Left lung (tissue), 10 donors: Measurements from ENCODE around the gene H1-8. TPM values are rescaled to one million over a fixed set of nuclear protein-coding genes. Genes with fewer than 3 reads are reported as not detected.

Source experiments
- ATAC-seq: fragments of 200-7000 bp; cut with Tn5 transposase; one replicate; pipeline ENCODE4 v1.9.1; 2020; ENCODE audit warnings: moderate library complexity
- DNase-seq, 4 donors: peaks; one replicate each; pipeline ENCODE4 v3.0.0-alpha.2; 2013 to 2020
- H3K27ac ChIP-seq, 2 donors: fragments of 200-600 bp; sonication (generic) in 1 of 2; one replicate each; pipeline versions ENCODE4 v1.5.0 to v1.8.0; 2020 to 2021
- H3K27me3 ChIP-seq, 2 donors: fragments of 200-600 bp; sonication (generic) in 1 of 2; one replicate each; pipeline versions ENCODE4 v1.5.0 to v1.8.0; 2020 to 2021
- H3K36me3 ChIP-seq, 2 donors: fragments of 200-600 bp; sonication (generic) in 1 of 2; one replicate each; pipeline versions ENCODE4 v1.5.0 to v1.8.0; 2020 to 2021
- H3K4me1 ChIP-seq, 2 donors: fragments of 200-600 bp; one replicate each; pipeline ENCODE4 v1.8.0; 2021
- H3K4me3 ChIP-seq, 2 donors: fragments of 200-600 bp; sonication (generic) in 1 of 2; one replicate each; pipeline versions ENCODE4 v1.5.0 to v1.8.0; 2020 to 2021; ENCODE audit warnings: mild to moderate bottlenecking in 1 of 2
- H3K9me3 ChIP-seq, 2 donors: fragments of 200-600 bp; sonication (generic) in 1 of 2; one replicate each; pipeline versions ENCODE4 v1.5.0 to v1.8.0; 2020 to 2021
- CTCF ChIP-seq, 2 donors: fragments of 200-600 bp; sonication (generic) in 1 of 2; IDR thresholded peaks; one replicate each; pipeline versions ENCODE4 v1.5.0 to v1.8.0; 2021; ENCODE audit warnings: antibody characterized with exemption in 2 of 2
- intact Hi-C, 2 donors: fragments of 100-400 bp; cut with DNase I; formaldehyde crosslinking; loops; one replicate each; pipeline versions ENCODE4 v1.11.2 to v1.14.2; 2022
- polyA plus RNA-seq, 6 donors: library from polyadenylated mRNA; unstranded; fragments of 120-200 nt; gene quantifications; one replicate each; pipeline ENCODE4 v1.2.1, GENCODE V29; 2013; ENCODE audit not compliant: insufficient read length in 6 of 6
- total RNA-seq, 2 donors: library from RNA; stranded (reverse); fragmentation: NEBNext Ultra II Directional; extraction: Animal tissue kit (Norgen Biotek cat#: 25700); gene quantifications; one replicate each; pipeline ENCODE4 v1.2.1, GENCODE V29; 2021
- donor health status: DM: no; HTN: yes; CAD: no.
- donor health status: DM: no; HTN: no; CAD: no.

The H1-8 gene
- total and polyA plus RNA-seq, 8 donors = not detected

DNA sequence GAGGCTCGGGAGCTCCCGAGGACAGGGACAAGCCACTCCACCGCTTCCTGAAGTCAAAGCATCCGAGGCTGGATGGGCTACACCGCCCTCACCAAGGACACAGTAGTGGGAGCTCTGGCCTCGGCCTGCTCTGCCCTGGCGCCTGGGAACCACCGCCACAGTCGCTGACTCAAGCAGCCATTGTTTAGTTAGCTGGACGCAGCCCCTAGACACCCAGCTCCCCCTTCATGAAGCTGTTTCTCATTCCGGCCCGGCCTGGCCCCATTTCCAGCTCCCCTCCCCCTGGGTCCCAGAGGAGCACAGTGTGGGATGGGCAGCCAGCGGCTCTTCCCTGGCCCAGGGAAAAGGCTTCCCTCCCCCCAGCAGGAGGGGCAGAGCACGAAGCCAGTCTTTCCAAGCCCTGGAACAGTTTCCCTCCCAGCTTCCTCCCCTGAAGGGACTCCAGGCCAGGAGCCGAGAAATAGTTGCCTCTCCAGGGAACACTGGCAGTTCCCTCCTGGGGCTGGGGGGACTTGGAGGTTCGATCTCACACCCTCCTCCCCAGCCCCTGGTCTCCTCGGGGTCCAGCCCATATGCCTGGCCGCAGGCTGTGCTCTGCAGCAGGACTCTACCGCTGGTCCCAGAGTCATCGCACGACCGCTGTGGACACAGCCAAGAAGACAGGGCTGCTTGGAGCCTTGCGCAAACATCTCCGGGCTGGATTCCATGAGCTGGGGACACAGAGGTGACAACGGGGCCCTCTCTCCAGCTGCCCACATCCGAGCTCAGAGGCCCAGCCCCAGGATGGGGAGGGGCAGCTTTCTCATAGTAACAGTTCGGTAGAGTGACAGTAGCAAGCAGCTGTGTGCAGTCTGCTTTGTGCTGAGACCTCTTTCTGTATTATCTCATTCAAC lies 53.5 kb downstream of the H1-8 start:
- TF ChIP-seq CTCF (IDR thresholded peaks at IDR 0.05) = no peak
- Histone ChIP-seq H3K4me1 (peaks cover 83 to 100% of the 10 kb centered on the region in 2 donors), H3K36me3 (peaks cover 0 to 3% of the 10 kb centered on the region in 2 donors), H3K9me3 (no peaks in the 10 kb centered on the region), H3K27me3 (no peaks in the 10 kb centered on the region), H3K4me3 (peak overlapping the region in 1 of 2 donors; percentile 1), H3K27ac (peak overlapping the region; percentile 83 to 91)
- intact Hi-C loops = loop anchor here in 1 of 2 donors (10.0 kb wide), 1 partner anchor 102 kb away; no protein-coding TSS in a partner anchor
- ATAC-seq = peak; percentile 54
- peak in 3 of 4 donors; percentile 81 to 94 (median 91) for DNase-seq

GRCh38 chr3:129597087-129597999 lies 54.4 kb downstream of the H1-8 start:
- no peak for TF ChIP-seq CTCF (IDR thresholded peaks at IDR 0.05)
- DNase-seq = no peak
- Histone ChIP-seq H3K9me3 (no peaks in the 10 kb centered on the region), H3K27ac (peak overlapping the region; percentile 83 to 91), H3K36me3 (peaks cover 0 to 3% of the 10 kb centered on the region in 2 donors), H3K4me3 (peak overlapping the region in 1 of 2 donors; percentile 1), H3K27me3 (no peaks in the 10 kb centered on the region), H3K4me1 (peaks cover 81 to 100% of the 10 kb centered on the region in 2 donors)
- intact Hi-C loops = loop anchor here in 1 of 2 donors (10.0 kb wide), 1 partner anchor 103 kb away; no protein-coding TSS in a partner anchor
- peak; percentile 26 for ATAC-seq

DNA sequence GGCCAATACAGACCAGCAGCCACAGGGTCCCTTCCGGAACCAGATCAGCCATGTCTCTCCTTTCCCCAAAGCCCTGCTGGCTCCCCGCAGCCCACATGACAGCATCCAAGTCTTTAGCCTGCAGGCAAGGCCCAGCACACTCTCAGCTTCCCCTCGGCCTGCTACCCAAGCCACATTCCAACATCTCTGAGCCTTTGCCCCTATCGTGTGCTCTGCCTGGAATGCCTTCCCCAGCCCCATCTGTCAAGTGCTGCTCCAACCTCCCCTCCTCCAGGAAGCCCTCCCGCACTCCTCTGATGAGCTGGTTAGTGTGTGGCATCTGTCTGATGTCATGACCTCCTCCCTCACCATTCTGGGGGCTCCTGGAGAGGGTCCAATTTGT lies 55.0 kb downstream of the H1-8 start:
- peak overlapping the region; percentile 83 to 91 for H3K27ac ChIP-seq
- H3K36me3 ChIP-seq = peaks cover 0 to 3% of the 10 kb centered on the region in 2 donors
- no peak for DNase-seq
- TF ChIP-seq CTCF (IDR thresholded peaks at IDR 0.05) = no peak
- no peaks in the 10 kb centered on the region for H3K9me3 ChIP-seq
- H3K4me1 ChIP-seq = peaks cover 83 to 100% of the 10 kb centered on the region in 2 donors
- no peak for ATAC-seq
- intact Hi-C loops = loop anchor here in 1 of 2 donors (10.0 kb wide), 1 partner anchor 103 kb away; no protein-coding TSS in a partner anchor
- no peak overlapping the region for H3K4me3 ChIP-seq
- no peaks in the 10 kb centered on the region for H3K27me3 ChIP-seq

- Histone ChIP-seq H3K27me3 (no peaks in the 10 kb centered on the region), H3K27ac (peak overlapping the region; percentile 83 to 91), H3K9me3 (no peaks in the 10 kb centered on the region), H3K4me3 (no peak overlapping the region), H3K36me3 (peaks cover 0 to 3% of the 10 kb centered on the region in 2 donors), H3K4me1 (peaks cover 83 to 100% of the 10 kb centered on the region in 2 donors)
- TF ChIP-seq CTCF (IDR thresholded peaks at IDR 0.05) = no peak
- intact Hi-C loops = loop anchor here in 1 of 2 donors (10.0 kb wide), 1 partner anchor 104 kb away; no protein-coding TSS in a partner anchor
- ATAC-seq (no peak), DNase-seq (no peak)
Observed at GRCh38 chr3:129598484-129598883, 55.5 kb downstream of the H1-8 start.
